WTC11 (cell line): Measurements from ENCODE around the gene AARSD1. TPM values are rescaled to one million over a fixed set of nuclear protein-coding genes. Genes with fewer than 3 reads are reported as not detected.

ENCODE experiments used
- ATAC-seq: fragments of 200-7000 bp; cut with Tn5 transposase; 2 replicates; pipeline ENCODE4 v1.10.0; 2021; ENCODE audit warnings: mild to moderate bottlenecking, moderate library complexity
- CTCF ChIA-PET: fragments of 300-600 bp; sonication (Branson Sonifier 250); formaldehyde crosslinking; loops from one replicate; lab custom pipeline; 2021; ENCODE audit warnings: antibody characterized with exemption; lab: Charles Lee
- POLR2A ChIA-PET: fragments of 350-600 bp; sonication (Branson Sonifier 250); formaldehyde crosslinking; loops from one replicate; lab custom pipeline; 2021; ENCODE audit warnings: antibody characterized with exemption; lab: Charles Lee
- DNase-seq: peaks from one replicate; pipeline ENCODE4 v3.0.0; 2021; ENCODE audit warnings: low spot score
- H3K27ac Mint-ChIP-seq: 2 replicates; pipeline ENCODE4 v1.8.0; 2021; ENCODE audit warnings: mixed read lengths
- H3K27me3 Mint-ChIP-seq: 2 replicates; pipeline ENCODE4 v1.8.0; 2021; ENCODE audit warnings: low read depth, mild to moderate bottlenecking, moderate library complexity, mixed read lengths
- H3K36me3 Mint-ChIP-seq: 2 replicates; pipeline ENCODE4 v1.8.0; 2021; ENCODE audit warnings: mixed read lengths
- H3K4me1 Mint-ChIP-seq: 2 replicates; pipeline ENCODE4 v1.8.0; 2022; ENCODE audit warnings: mixed read lengths
- H3K4me3 Mint-ChIP-seq: 2 replicates; pipeline ENCODE4 v1.8.0; 2021; ENCODE audit warnings: mild to moderate bottlenecking, moderate library complexity, mixed read lengths
- H3K9me3 Mint-ChIP-seq: 2 replicates; pipeline ENCODE4 v1.8.0; 2021; ENCODE audit warnings: mixed read lengths
- EMX1 ChIP-seq: fragments of 250-450 bp; sonication (Bioruptor Pico); IDR thresholded peaks from 2 replicates; pipeline ENCODE4 v1.8.0; 2021; ENCODE audit warnings: mild to moderate bottlenecking
- GRHL2 ChIP-seq: fragments of 250-450 bp; sonication (Bioruptor Pico); IDR thresholded peaks from 2 replicates; pipeline ENCODE4 v1.8.0; 2022; ENCODE audit warnings: mild to moderate bottlenecking, moderate library complexity; ENCODE audit not compliant: insufficient replicate concordance, severe bottlenecking
- IRF2 ChIP-seq: sonication (generic); formaldehyde crosslinking; IDR thresholded peaks from 2 replicates; pipeline ENCODE4 v1.8.0; 2022; ENCODE audit warnings: low read depth, missing genetic modification reagents, borderline replicate concordance
- JUN ChIP-seq: sonication (generic); formaldehyde crosslinking; IDR thresholded peaks from 2 replicates; pipeline ENCODE4 v1.8.0; 2023; ENCODE audit warnings: mild to moderate bottlenecking, missing genetic modification reagents
- NFE2L1 ChIP-seq: sonication (generic); formaldehyde crosslinking; IDR thresholded peaks from 2 replicates; pipeline ENCODE4 v1.8.1; 2023; ENCODE audit warnings: missing genetic modification reagents
- NFYB ChIP-seq: sonication (generic); formaldehyde crosslinking; conservative IDR thresholded peaks from 2 replicates; pipeline ENCODE4 v1.8.0; 2022; ENCODE audit warnings: low read depth, missing genetic modification reagents
- NR3C1 ChIP-seq: sonication (generic); formaldehyde crosslinking; conservative IDR thresholded peaks from 2 replicates; pipeline ENCODE4 v1.8.1; 2023; ENCODE audit warnings: low read depth, mild to moderate bottlenecking, missing genetic modification reagents
- RORB ChIP-seq: fragments of 250-450 bp; sonication (Bioruptor Pico); IDR thresholded peaks from 2 replicates; pipeline ENCODE4 v1.9.0; 2021; ENCODE audit warnings: mild to moderate bottlenecking
- SMAD4 ChIP-seq: sonication (generic); formaldehyde crosslinking; IDR thresholded peaks from 2 replicates; pipeline ENCODE4 v1.8.0; 2022; ENCODE audit warnings: mild to moderate bottlenecking, missing genetic modification reagents
- SP1 ChIP-seq: sonication (generic); formaldehyde crosslinking; conservative IDR thresholded peaks from 2 replicates; pipeline ENCODE4 v1.8.1; 2022; ENCODE audit warnings: missing genetic modification reagents
- TCF7 ChIP-seq: sonication (generic); formaldehyde crosslinking; IDR thresholded peaks from 2 replicates; pipeline ENCODE4 v1.8.0; 2022; ENCODE audit warnings: mild to moderate bottlenecking, low read depth, missing genetic modification reagents, moderate library complexity
- TEAD4 ChIP-seq: sonication (generic); formaldehyde crosslinking; IDR thresholded peaks from 2 replicates; pipeline ENCODE4 v1.8.0; 2022; ENCODE audit warnings: mild to moderate bottlenecking, missing genetic modification reagents
- TP53 ChIP-seq: sonication (generic); formaldehyde crosslinking; IDR thresholded peaks from 2 replicates; pipeline ENCODE4 v1.8.1; 2023; ENCODE audit warnings: mild to moderate bottlenecking, missing genetic modification reagents
- ZNF263 ChIP-seq: sonication (generic); formaldehyde crosslinking; IDR thresholded peaks from 2 replicates; pipeline ENCODE4 v1.8.1; 2022; ENCODE audit warnings: low read depth, mild to moderate bottlenecking, moderate library complexity, missing genetic modification reagents
- ZNF416 ChIP-seq: fragments of 250-450 bp; sonication (Bioruptor Pico); IDR thresholded peaks from 2 replicates; pipeline ENCODE4 v1.9.0; 2021; ENCODE audit warnings: mild to moderate bottlenecking, inconsistent platforms
- total RNA-seq: library from RNA; stranded (reverse); gene quantifications from 3 replicates; pipeline ENCODE4 v1.2.3, GENCODE V29; 2021
- TF ChIP-seq, protein P1 (sequence below): sonication (generic); formaldehyde crosslinking; IDR thresholded peaks from 2 replicates; pipeline ENCODE4 v1.8.0; 2022; ENCODE audit warnings: missing genetic modification reagents
- TF ChIP-seq, protein P2 (sequence below): fragments of 200-600 bp; IDR thresholded peaks from 2 replicates; pipeline ENCODE4 v1.8.0; 2022; ENCODE audit warnings: antibody characterized with exemption
- TF ChIP-seq, protein P3 (sequence below): sonication (generic); formaldehyde crosslinking; conservative IDR thresholded peaks from 2 replicates; pipeline ENCODE4 v1.8.1; 2023; ENCODE audit warnings: mild to moderate bottlenecking, low read depth, missing genetic modification reagents, moderate library complexity
- TF ChIP-seq, protein P4 (sequence below): sonication (generic); formaldehyde crosslinking; IDR thresholded peaks from 2 replicates; pipeline ENCODE4 v1.8.0; 2022; ENCODE audit warnings: mild to moderate bottlenecking, missing genetic modification reagents
- TF ChIP-seq, protein P5 (sequence below): fragments of 250-450 bp; sonication (Bioruptor Pico); IDR thresholded peaks from 2 replicates; pipeline ENCODE4 v1.9.0; 2021; ENCODE audit warnings: mild to moderate bottlenecking
- TF ChIP-seq, protein P6 (sequence below): sonication (generic); formaldehyde crosslinking; IDR thresholded peaks from 2 replicates; pipeline ENCODE4 v1.8.1; 2023; ENCODE audit warnings: mild to moderate bottlenecking, moderate library complexity, missing genetic modification reagents

The AARSD1 gene
- total RNA-seq, 1 experiment from 2014 or later = 61.5 TPM

DNA sequence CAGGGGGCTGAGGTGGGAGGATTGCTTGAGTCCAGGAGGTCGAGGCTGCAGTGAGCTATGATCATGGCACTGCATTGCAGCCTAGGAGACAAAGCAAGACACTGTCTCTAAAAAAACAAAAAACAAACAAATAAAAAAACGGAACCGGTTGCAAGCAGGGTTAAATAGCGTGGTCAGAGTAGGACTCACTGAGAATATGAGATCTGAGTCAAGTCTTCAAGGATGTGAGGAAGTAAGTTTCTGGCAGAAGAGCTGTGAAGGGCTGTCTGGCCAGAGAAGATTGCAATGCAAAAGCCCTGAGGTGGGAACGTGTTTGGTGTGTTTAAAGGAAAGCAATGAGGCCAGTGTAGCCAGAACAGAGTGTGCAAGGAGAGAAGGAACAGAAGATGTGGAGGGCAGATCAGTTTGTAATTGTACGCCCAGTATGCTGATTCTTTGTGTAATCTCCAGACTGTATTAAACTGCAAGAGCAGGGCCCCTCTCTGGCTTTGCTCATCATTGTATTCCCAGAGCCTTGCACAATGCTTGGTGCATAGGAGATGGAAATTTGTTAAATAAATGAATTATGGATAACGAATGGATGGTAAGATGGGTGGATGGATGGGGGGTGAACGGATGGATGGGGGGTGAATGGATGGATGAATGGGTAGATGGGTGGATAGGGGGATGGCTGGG lies 57.3 kb downstream of the AARSD1 start:
- H3K36me3 Mint-ChIP-seq = no peaks in the 10 kb centered on the region
- DNase-seq = no peak
- no peak overlapping the region for H3K27ac Mint-ChIP-seq
- ChIA-PET POLR2A (no interaction called here), CTCF (interaction anchor here (1.1 kb wide), 1 partner anchor 13 kb away, joined by 3 read pairs; no protein-coding TSS in a partner anchor)
- H3K9me3 Mint-ChIP-seq = no peaks in the 10 kb centered on the region
- no peak overlapping the region for H3K4me3 Mint-ChIP-seq
- peaks cover 12% of the 10 kb centered on the region for H3K4me1 Mint-ChIP-seq
- no peak for ATAC-seq
- H3K27me3 Mint-ChIP-seq = no peaks in the 10 kb centered on the region
- TF ChIP-seq JUN (CRISPR knock-in tag) = no peak
- TF ChIP-seq, all 79 proteins: peak for 0

DNA sequence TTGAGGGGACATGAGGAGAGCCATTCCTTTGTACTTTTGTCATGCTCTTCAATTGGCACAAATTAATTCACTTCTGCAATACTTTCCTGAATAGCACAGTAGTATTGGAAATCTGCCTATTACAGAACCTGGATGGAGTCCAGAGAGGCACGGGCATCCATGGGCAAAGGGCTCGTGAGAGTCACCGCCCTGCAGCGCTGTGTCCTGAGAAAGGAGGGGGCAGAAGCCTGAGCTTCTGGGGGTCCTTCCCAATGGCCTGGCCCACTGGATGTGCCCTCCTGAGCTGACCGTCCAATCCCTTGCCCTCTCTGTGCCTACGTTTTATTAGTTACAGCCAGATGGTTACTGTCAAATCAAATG lies 60.2 kb downstream of the AARSD1 start:
- H3K4me3 Mint-ChIP-seq = no peak overlapping the region
- ChIA-PET CTCF (interaction anchor here (0.8 kb wide), 1 partner anchor 80 kb away, joined by 3 read pairs; the partner anchor contains the start of gene BECN1), POLR2A (no interaction called here)
- TF ChIP-seq NFYB (CRISPR knock-in tag) (no peak), IRF2 (CRISPR knock-in tag) (no peak), TCF7 (no peak), TEAD4 (CRISPR knock-in tag) (no peak), GRHL2 (no peak)
- TF ChIP-seq, protein P1, sequence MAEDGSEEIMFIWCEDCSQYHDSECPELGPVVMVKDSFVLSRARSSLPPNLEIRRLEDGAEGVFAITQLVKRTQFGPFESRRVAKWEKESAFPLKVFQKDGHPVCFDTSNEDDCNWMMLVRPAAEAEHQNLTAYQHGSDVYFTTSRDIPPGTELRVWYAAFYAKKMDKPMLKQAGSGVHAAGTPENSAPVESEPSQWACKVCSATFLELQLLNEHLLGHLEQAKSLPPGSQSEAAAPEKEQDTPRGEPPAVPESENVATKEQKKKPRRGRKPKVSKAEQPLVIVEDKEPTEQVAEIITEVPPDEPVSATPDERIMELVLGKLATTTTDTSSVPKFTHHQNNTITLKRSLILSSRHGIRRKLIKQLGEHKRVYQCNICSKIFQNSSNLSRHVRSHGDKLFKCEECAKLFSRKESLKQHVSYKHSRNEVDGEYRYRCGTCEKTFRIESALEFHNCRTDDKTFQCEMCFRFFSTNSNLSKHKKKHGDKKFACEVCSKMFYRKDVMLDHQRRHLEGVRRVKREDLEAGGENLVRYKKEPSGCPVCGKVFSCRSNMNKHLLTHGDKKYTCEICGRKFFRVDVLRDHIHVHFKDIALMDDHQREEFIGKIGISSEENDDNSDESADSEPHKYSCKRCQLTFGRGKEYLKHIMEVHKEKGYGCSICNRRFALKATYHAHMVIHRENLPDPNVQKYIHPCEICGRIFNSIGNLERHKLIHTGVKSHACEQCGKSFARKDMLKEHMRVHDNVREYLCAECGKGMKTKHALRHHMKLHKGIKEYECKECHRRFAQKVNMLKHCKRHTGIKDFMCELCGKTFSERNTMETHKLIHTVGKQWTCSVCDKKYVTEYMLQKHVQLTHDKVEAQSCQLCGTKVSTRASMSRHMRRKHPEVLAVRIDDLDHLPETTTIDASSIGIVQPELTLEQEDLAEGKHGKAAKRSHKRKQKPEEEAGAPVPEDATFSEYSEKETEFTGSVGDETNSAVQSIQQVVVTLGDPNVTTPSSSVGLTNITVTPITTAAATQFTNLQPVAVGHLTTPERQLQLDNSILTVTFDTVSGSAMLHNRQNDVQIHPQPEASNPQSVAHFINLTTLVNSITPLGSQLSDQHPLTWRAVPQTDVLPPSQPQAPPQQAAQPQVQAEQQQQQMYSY (CRISPR knock-in tag) = no peak
- no peak overlapping the region for H3K27ac Mint-ChIP-seq
- no peaks in the 10 kb centered on the region for H3K27me3 Mint-ChIP-seq
- no peaks in the 10 kb centered on the region for H3K36me3 Mint-ChIP-seq
- ATAC-seq (no peak), DNase-seq (no peak)
- no peaks in the 10 kb centered on the region for H3K9me3 Mint-ChIP-seq
- peaks cover 9% of the 10 kb centered on the region for H3K4me1 Mint-ChIP-seq

DNA sequence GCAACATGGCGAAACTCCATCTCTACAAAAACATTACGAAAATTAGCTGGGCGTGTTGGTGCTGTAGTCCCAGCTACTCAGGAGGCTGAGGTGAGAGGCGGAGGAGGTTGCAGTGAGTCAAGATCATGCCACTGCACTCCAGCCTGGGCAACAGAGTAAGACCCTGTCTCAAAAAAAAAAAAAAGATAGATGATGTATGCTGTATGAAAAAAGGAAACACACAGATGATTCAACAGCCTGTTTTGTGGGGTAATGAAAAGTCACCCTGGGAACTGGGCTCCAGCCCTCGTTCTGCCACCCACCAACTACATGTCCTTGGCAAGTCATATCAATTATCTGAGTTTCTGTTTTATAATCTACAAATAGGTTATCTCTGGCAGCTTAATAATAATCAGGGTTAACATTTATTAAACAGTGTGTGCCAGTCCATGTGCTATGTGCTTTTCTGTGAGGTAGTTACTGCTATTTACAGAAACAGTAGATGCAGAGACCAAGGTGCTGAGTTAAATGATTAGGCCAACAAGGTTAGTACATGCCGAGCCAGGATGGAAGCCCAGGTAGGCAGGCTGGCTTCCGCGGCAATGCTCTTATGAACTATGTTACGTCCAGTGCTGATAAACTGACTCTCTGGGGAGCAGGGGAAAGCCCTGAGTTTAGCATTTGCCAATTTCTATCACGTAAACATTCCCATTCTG lies 62.6 kb downstream of the AARSD1 start:
- ATAC-seq (no peak), DNase-seq (no peak)
- Mint-ChIP-seq H3K36me3 (no peaks in the 10 kb centered on the region), H3K27me3 (peaks cover 1% of the 10 kb centered on the region; the same call in 1 of the 2 replicates), H3K4me3 (no peak overlapping the region), H3K27ac (no peak overlapping the region), H3K9me3 (no peaks in the 10 kb centered on the region; the same call in 1 of the 2 replicates), H3K4me1 (peaks cover 9% of the 10 kb centered on the region)
- ChIA-PET CTCF (no interaction called here), POLR2A (interaction anchor here (0.6 kb wide), 1 partner anchor 83 kb away, joined by 5 read pairs; no protein-coding TSS in a partner anchor)
- TF ChIP-seq, protein P2, sequence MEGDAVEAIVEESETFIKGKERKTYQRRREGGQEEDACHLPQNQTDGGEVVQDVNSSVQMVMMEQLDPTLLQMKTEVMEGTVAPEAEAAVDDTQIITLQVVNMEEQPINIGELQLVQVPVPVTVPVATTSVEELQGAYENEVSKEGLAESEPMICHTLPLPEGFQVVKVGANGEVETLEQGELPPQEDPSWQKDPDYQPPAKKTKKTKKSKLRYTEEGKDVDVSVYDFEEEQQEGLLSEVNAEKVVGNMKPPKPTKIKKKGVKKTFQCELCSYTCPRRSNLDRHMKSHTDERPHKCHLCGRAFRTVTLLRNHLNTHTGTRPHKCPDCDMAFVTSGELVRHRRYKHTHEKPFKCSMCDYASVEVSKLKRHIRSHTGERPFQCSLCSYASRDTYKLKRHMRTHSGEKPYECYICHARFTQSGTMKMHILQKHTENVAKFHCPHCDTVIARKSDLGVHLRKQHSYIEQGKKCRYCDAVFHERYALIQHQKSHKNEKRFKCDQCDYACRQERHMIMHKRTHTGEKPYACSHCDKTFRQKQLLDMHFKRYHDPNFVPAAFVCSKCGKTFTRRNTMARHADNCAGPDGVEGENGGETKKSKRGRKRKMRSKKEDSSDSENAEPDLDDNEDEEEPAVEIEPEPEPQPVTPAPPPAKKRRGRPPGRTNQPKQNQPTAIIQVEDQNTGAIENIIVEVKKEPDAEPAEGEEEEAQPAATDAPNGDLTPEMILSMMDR = no peak
- no peak for TF ChIP-seq JUN (CRISPR knock-in tag)
- TF ChIP-seq SMAD4 (CRISPR knock-in tag) = no peak
- TF ChIP-seq, protein P3, sequence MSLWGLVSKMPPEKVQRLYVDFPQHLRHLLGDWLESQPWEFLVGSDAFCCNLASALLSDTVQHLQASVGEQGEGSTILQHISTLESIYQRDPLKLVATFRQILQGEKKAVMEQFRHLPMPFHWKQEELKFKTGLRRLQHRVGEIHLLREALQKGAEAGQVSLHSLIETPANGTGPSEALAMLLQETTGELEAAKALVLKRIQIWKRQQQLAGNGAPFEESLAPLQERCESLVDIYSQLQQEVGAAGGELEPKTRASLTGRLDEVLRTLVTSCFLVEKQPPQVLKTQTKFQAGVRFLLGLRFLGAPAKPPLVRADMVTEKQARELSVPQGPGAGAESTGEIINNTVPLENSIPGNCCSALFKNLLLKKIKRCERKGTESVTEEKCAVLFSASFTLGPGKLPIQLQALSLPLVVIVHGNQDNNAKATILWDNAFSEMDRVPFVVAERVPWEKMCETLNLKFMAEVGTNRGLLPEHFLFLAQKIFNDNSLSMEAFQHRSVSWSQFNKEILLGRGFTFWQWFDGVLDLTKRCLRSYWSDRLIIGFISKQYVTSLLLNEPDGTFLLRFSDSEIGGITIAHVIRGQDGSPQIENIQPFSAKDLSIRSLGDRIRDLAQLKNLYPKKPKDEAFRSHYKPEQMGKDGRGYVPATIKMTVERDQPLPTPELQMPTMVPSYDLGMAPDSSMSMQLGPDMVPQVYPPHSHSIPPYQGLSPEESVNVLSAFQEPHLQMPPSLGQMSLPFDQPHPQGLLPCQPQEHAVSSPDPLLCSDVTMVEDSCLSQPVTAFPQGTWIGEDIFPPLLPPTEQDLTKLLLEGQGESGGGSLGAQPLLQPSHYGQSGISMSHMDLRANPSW = no peak
- TF ChIP-seq, protein P4, sequence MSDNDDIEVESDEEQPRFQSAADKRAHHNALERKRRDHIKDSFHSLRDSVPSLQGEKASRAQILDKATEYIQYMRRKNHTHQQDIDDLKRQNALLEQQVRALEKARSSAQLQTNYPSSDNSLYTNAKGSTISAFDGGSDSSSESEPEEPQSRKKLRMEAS = no peak
- no peak for TF ChIP-seq NFE2L1 (CRISPR knock-in tag)
- TF ChIP-seq RORB = no peak
- TF ChIP-seq ZNF263 (CRISPR knock-in tag) = no peak
- TF ChIP-seq ZNF416 = no peak
- TF ChIP-seq, protein P5, sequence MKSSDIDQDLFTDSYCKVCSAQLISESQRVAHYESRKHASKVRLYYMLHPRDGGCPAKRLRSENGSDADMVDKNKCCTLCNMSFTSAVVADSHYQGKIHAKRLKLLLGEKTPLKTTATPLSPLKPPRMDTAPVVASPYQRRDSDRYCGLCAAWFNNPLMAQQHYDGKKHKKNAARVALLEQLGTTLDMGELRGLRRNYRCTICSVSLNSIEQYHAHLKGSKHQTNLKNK (CRISPR knock-in tag) = no peak
- TF ChIP-seq NR3C1 = no peak
- no peak for TF ChIP-seq TP53
- TF ChIP-seq SP1 (CRISPR knock-in tag) = no peak
- TF ChIP-seq EMX1 (CRISPR knock-in tag) = no peak
- no peak for TF ChIP-seq TEAD4 (CRISPR knock-in tag)
- TF ChIP-seq, protein P6, sequence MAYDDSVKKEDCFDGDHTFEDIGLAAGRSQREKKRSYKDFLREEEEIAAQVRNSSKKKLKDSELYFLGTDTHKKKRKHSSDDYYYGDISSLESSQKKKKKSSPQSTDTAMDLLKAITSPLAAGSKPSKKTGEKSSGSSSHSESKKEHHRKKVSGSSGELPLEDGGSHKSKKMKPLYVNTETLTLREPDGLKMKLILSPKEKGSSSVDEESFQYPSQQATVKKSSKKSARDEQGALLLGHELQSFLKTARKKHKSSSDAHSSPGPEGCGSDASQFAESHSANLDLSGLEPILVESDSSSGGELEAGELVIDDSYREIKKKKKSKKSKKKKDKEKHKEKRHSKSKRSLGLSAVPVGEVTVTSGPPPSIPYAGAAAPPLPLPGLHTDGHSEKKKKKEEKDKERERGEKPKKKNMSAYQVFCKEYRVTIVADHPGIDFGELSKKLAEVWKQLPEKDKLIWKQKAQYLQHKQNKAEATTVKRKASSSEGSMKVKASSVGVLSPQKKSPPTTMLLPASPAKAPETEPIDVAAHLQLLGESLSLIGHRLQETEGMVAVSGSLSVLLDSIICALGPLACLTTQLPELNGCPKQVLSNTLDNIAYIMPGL (CRISPR knock-in tag) = no peak
